Activated CD4-positive, alpha-beta memory T cell treated with anti-CD3 and anti-CD28 coated beads, Interleukin-2, amount 10 ng/mL, durations not matched to agents 7 days and 5 days (primary cell): Measurements from ENCODE around the gene LUM. TPM values are rescaled to one million over a fixed set of nuclear protein-coding genes. Genes with fewer than 3 reads are reported as not detected.

Experiments
- CTCF ChIA-PET: fragments of 350-600 bp; sonication (Branson Sonifier 250); formaldehyde crosslinking; loops from one replicate; lab custom pipeline; 2021; ENCODE audit warnings: antibody characterized with exemption, inconsistent platforms; lab: Charles Lee
- POLR2A ChIA-PET: fragments of 350-600 bp; sonication (Branson Sonifier 250); formaldehyde crosslinking; loops from one replicate; lab custom pipeline; 2021; ENCODE audit warnings: antibody characterized with exemption; lab: Charles Lee
- DNase-seq: peaks from one replicate; pipeline ENCODE4 v3.0.0-alpha.2; 2020
- H3K27ac Mint-ChIP-seq: one replicate; pipeline ENCODE4 v1.8.0; 2021; ENCODE audit warnings: mild to moderate bottlenecking, mixed read lengths
- H3K27me3 Mint-ChIP-seq: one replicate; pipeline ENCODE4 v1.8.0; 2021; ENCODE audit warnings: mixed read lengths
- H3K36me3 Mint-ChIP-seq: one replicate; pipeline ENCODE4 v1.8.0; 2021; ENCODE audit warnings: low read depth, mixed read lengths
- H3K4me1 Mint-ChIP-seq: one replicate; pipeline ENCODE4 v1.8.0; 2021; ENCODE audit warnings: mixed read lengths
- H3K4me3 Mint-ChIP-seq: one replicate; pipeline ENCODE4 v1.8.0; 2021; ENCODE audit warnings: mild to moderate bottlenecking, mixed read lengths
- H3K9me3 Mint-ChIP-seq: one replicate; pipeline ENCODE4 v1.8.0; 2021; ENCODE audit warnings: mixed read lengths
- total RNA-seq, 2 experiments: library from RNA; stranded (reverse); gene quantifications; one replicate each; pipeline ENCODE4 v1.2.3, GENCODE V29; 2021

The LUM gene
- total RNA-seq, 2 experiments from 2014 or later: not detected

GRCh38 chr12:91127751-91128150 is 16.5 kb upstream of the LUM start:
- H3K27ac Mint-ChIP-seq: no peak overlapping the region

DNA sequence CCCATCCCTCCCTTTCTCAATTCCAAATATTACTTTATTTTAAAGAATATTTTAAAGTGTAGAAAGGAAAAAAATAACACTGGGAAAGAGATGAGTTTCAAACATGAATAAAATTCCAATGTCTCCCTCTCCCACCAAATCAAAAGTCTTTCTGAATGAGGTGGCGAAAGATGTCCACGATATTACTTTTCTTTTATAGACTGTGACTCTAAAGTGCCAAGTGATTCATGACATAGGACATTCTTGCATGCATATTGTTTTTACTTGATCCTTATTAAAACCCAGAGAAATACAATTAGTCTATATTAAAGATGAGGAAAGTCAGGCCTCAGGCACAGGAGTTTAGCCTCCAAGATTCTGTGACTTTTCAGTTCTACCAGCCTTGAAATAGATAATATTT is 16.0 kb upstream of the LUM start:
- no peaks in the 10 kb centered on the region for H3K4me1 Mint-ChIP-seq

More at GRCh38 chr12:91127751-91128150, 16.5 kb upstream of the LUM start:
- no peaks in the 10 kb centered on the region for H3K36me3 Mint-ChIP-seq
- H3K4me1 Mint-ChIP-seq: no peaks in the 10 kb centered on the region
- H3K9me3 Mint-ChIP-seq: no peaks in the 10 kb centered on the region
- ChIA-PET CTCF (no interaction called here), POLR2A (no interaction called here)
- no peak for DNase-seq
- no peak overlapping the region for H3K4me3 Mint-ChIP-seq
- H3K27me3 Mint-ChIP-seq: no peaks in the 10 kb centered on the region

GRCh38 chr12:91126516-91126915 is 15.2 kb upstream of the LUM start:
- H3K9me3 Mint-ChIP-seq: no peaks in the 10 kb centered on the region
- H3K27ac Mint-ChIP-seq: no peak overlapping the region
- ChIA-PET CTCF (interaction anchor here (1.2 kb wide), 1 partner anchor 18 kb away, joined by 5 read pairs; no protein-coding TSS in a partner anchor), POLR2A (no interaction called here)
- H3K36me3 Mint-ChIP-seq: no peaks in the 10 kb centered on the region
- H3K4me3 Mint-ChIP-seq: no peak overlapping the region
- H3K27me3 Mint-ChIP-seq: no peaks in the 10 kb centered on the region
- DNase-seq: no peak
- no peaks in the 10 kb centered on the region for H3K4me1 Mint-ChIP-seq

More for the DNA sequence above, 16.0 kb upstream of the LUM start:
- no peak overlapping the region for H3K4me3 Mint-ChIP-seq
- no peaks in the 10 kb centered on the region for H3K27me3 Mint-ChIP-seq
- no peak for DNase-seq
- no peaks in the 10 kb centered on the region for H3K36me3 Mint-ChIP-seq
- no peaks in the 10 kb centered on the region for H3K9me3 Mint-ChIP-seq
- POLR2A ChIA-PET: no interaction called here
- no peak overlapping the region for H3K27ac Mint-ChIP-seq
- CTCF ChIA-PET: no interaction called here

- Mint-ChIP-seq H3K4me1 (no peaks in the 10 kb centered on the region), H3K9me3 (no peaks in the 10 kb centered on the region), H3K4me3 (no peak overlapping the region), H3K27ac (no peak overlapping the region), H3K36me3 (no peaks in the 10 kb centered on the region), H3K27me3 (no peaks in the 10 kb centered on the region)
- no peak for DNase-seq
- ChIA-PET POLR2A (no interaction called here), CTCF (no interaction called here)
These were observed 12.1 kb upstream of the LUM start for GRCh38 chr12:91123236-91123916.

- DNase-seq: no peak
- no peaks in the 10 kb centered on the region for H3K9me3 Mint-ChIP-seq
- CTCF ChIA-PET: no interaction called here
- H3K4me1 Mint-ChIP-seq: no peaks in the 10 kb centered on the region
- no peak overlapping the region for H3K4me3 Mint-ChIP-seq
- no peaks in the 10 kb centered on the region for H3K27me3 Mint-ChIP-seq
- H3K36me3 Mint-ChIP-seq: no peaks in the 10 kb centered on the region
- no peak overlapping the region for H3K27ac Mint-ChIP-seq
- POLR2A ChIA-PET: no interaction called here
These were observed 9.5 kb upstream of the LUM start for GRCh38 chr12:91120781-91121180.

GRCh38 chr12:91119089-91119488 is 7.8 kb upstream of the LUM start:
- DNase-seq: no peak
- no peak overlapping the region for H3K4me3 Mint-ChIP-seq
- no peaks in the 10 kb centered on the region for H3K27me3 Mint-ChIP-seq
- no peaks in the 10 kb centered on the region for H3K36me3 Mint-ChIP-seq
- no peak overlapping the region for H3K27ac Mint-ChIP-seq
- POLR2A ChIA-PET: no interaction called here
- no peaks in the 10 kb centered on the region for H3K4me1 Mint-ChIP-seq
- no peaks in the 10 kb centered on the region for H3K9me3 Mint-ChIP-seq
- CTCF ChIA-PET: no interaction called here

DNA sequence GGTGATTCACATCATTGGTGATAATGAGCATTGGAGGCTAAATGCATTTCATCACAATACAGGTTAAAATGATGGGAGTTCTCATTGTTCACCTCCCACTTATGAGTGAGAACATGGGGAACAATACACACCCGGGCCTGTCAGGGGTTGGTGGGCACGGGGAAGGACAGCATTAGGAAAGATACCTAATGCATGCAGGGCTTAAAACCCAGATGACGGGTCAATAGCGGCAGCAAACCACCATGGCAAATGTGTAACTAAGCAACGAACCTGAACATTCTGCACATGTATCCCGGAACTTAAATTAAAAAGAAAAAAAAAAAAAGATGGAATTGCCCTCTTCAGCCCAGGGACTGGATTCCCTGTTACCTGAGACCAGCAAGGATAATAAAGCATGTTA is 2.3 kb upstream of the LUM start:
- Mint-ChIP-seq H3K4me3 (no peak overlapping the region), H3K36me3 (no peaks in the 10 kb centered on the region), H3K9me3 (no peaks in the 10 kb centered on the region), H3K4me1 (no peaks in the 10 kb centered on the region), H3K27ac (no peak overlapping the region), H3K27me3 (no peaks in the 10 kb centered on the region)
- DNase-seq: no peak
- ChIA-PET CTCF (no interaction called here), POLR2A (no interaction called here)

- H3K27ac Mint-ChIP-seq: no peak overlapping the region
- POLR2A ChIA-PET: no interaction called here
- no peak for DNase-seq
- H3K36me3 Mint-ChIP-seq: no peaks in the 10 kb centered on the region
- H3K27me3 Mint-ChIP-seq: no peaks in the 10 kb centered on the region
- CTCF ChIA-PET: interaction anchor here (3.1 kb wide), 1 partner anchor 132 kb away, joined by 16 read pairs; no protein-coding TSS in a partner anchor
- no peaks in the 10 kb centered on the region for H3K4me1 Mint-ChIP-seq
- no peak overlapping the region for H3K4me3 Mint-ChIP-seq
- H3K9me3 Mint-ChIP-seq: no peaks in the 10 kb centered on the region
These were observed 876 bp downstream of the LUM start for GRCh38 chr12:91110311-91110924.

GRCh38 chr12:91109581-91110310 is 1.5 kb downstream of the LUM start:
- no peak overlapping the region for H3K27ac Mint-ChIP-seq
- ChIA-PET CTCF (interaction anchor here (1.0 to 3.1 kb wide), 4 partner anchors 44 to 217 kb away, joined by 3 to 16 read pairs (median 6); no protein-coding TSS in a partner anchor), POLR2A (no interaction called here)
- no peaks in the 10 kb centered on the region for H3K36me3 Mint-ChIP-seq
- H3K9me3 Mint-ChIP-seq: no peaks in the 10 kb centered on the region
- no peak overlapping the region for H3K4me3 Mint-ChIP-seq
- no peak for DNase-seq
- no peaks in the 10 kb centered on the region for H3K27me3 Mint-ChIP-seq
- H3K4me1 Mint-ChIP-seq: no peaks in the 10 kb centered on the region

GRCh38 chr12:91109148-91109564 is 2.1 kb downstream of the LUM start:
- POLR2A ChIA-PET: no interaction called here

GRCh38 chr12:91108196-91108755 is 3.0 kb downstream of the LUM start:
- H3K27ac Mint-ChIP-seq: no peak overlapping the region
- no peaks in the 10 kb centered on the region for H3K4me1 Mint-ChIP-seq
- H3K36me3 Mint-ChIP-seq: no peaks in the 10 kb centered on the region
- H3K9me3 Mint-ChIP-seq: no peaks in the 10 kb centered on the region
- H3K4me3 Mint-ChIP-seq: no peak overlapping the region
- ChIA-PET CTCF (interaction anchor here (0.6 to 3.1 kb wide), 11 partner anchors 9 to 218 kb away, joined by 3 to 16 read pairs (median 5); no protein-coding TSS in a partner anchor), POLR2A (no interaction called here)
- no peak for DNase-seq
- no peaks in the 10 kb centered on the region for H3K27me3 Mint-ChIP-seq

More at GRCh38 chr12:91109148-91109564, 2.1 kb downstream of the LUM start:
- no peaks in the 10 kb centered on the region for H3K9me3 Mint-ChIP-seq
- H3K27ac Mint-ChIP-seq: no peak overlapping the region
- no peaks in the 10 kb centered on the region for H3K4me1 Mint-ChIP-seq
- H3K27me3 Mint-ChIP-seq: no peaks in the 10 kb centered on the region
- CTCF ChIA-PET: interaction anchor here (0.6 to 3.1 kb wide), 11 partner anchors 8 to 217 kb away, joined by 3 to 16 read pairs (median 5); no protein-coding TSS in a partner anchor
- no peak overlapping the region for H3K4me3 Mint-ChIP-seq
- peak; percentile 62 for DNase-seq
- H3K36me3 Mint-ChIP-seq: no peaks in the 10 kb centered on the region

GRCh38 chr12:91106283-91106682 is 5.0 kb downstream of the LUM start:
- POLR2A ChIA-PET: no interaction called here
- no peak overlapping the region for H3K4me3 Mint-ChIP-seq
- H3K27me3 Mint-ChIP-seq: no peaks in the 10 kb centered on the region
- no peak overlapping the region for H3K27ac Mint-ChIP-seq
- DNase-seq: no peak
- H3K36me3 Mint-ChIP-seq: no peaks in the 10 kb centered on the region
- H3K4me1 Mint-ChIP-seq: no peaks in the 10 kb centered on the region
- CTCF ChIA-PET: interaction anchor here (1.0 kb wide), 1 partner anchor 128 kb away, joined by 3 read pairs; no protein-coding TSS in a partner anchor
- H3K9me3 Mint-ChIP-seq: no peaks in the 10 kb centered on the region

GRCh38 chr12:91105807-91106206 is 5.5 kb downstream of the LUM start:
- H3K4me3 Mint-ChIP-seq: no peak overlapping the region
- CTCF ChIA-PET: interaction anchor here (1.0 kb wide), 1 partner anchor 127 kb away, joined by 3 read pairs; no protein-coding TSS in a partner anchor
- no peak overlapping the region for H3K27ac Mint-ChIP-seq
- no peaks in the 10 kb centered on the region for H3K9me3 Mint-ChIP-seq
- POLR2A ChIA-PET: no interaction called here
- H3K36me3 Mint-ChIP-seq: no peaks in the 10 kb centered on the region
- no peak for DNase-seq
- no peaks in the 10 kb centered on the region for H3K4me1 Mint-ChIP-seq
- no peaks in the 10 kb centered on the region for H3K27me3 Mint-ChIP-seq
